Upper lobe of left lung (tissue), 6 donors: ENCODE measurements around the gene ITGAE. TPM values are rescaled to one million over a fixed set of nuclear protein-coding genes. Genes with fewer than 3 reads are reported as not detected.

ENCODE experiments used
- ATAC-seq, 2 donors: fragments of 200-7000 bp; cut with Tn5 transposase; one replicate each; pipeline ENCODE4 v1.9.1; 2022; ENCODE audit warnings: mild to moderate bottlenecking in 2 of 2, moderate library complexity in 2 of 2; ENCODE audit not compliant: low FRiP score in 2 of 2
- DNase-seq, 2 donors: peaks; one replicate each; pipeline ENCODE4 v3.0.0-alpha.2; 2019 to 2020
- H3K27ac ChIP-seq, 4 donors: fragments of 200-600 bp; sonication (generic); one replicate each; pipeline ENCODE4 v1.5.1; 2016 to 2019
- H3K27me3 ChIP-seq, 4 donors: fragments of 200-600 bp; sonication (generic); one replicate each; pipeline ENCODE4 v1.5.1; 2017 to 2019
- H3K36me3 ChIP-seq, 4 donors: fragments of 200-600 bp; sonication (generic); one replicate each; pipeline ENCODE4 v1.5.1; 2016 to 2019
- H3K4me1 ChIP-seq, 4 donors: fragments of 200-600 bp; sonication (generic); one replicate each; pipeline ENCODE4 v1.5.1; 2018 to 2019
- H3K4me3 ChIP-seq, 4 donors: fragments of 200-600 bp; sonication (generic); one replicate each; pipeline ENCODE4 v1.5.1; 2017 to 2019; ENCODE audit warnings: mild to moderate bottlenecking in 2 of 4, moderate library complexity in 1 of 4
- H3K9me3 ChIP-seq, 4 donors: fragments of 200-600 bp; sonication (generic); one replicate each; pipeline ENCODE4 v1.5.1; 2018 to 2019
- CTCF ChIP-seq, 6 experiments: fragments of 450-650 bp in 4 of 6; fragments of 200-600 bp in 2 of 6; sonication (generic) in 2 of 6; IDR thresholded peaks; one replicate each; pipeline ENCODE4 v1.5.1; 2016 to 2019; ENCODE audit warnings: antibody characterized with exemption in 6 of 6
- EP300 ChIP-seq, 4 donors: sonication (generic); formaldehyde crosslinking; IDR thresholded peaks; one replicate each; pipeline ENCODE4 v1.5.1; 2017; ENCODE audit warnings: antibody characterized with exemption in 4 of 4, control low read depth in 2 of 4
- POLR2A ChIP-seq, 4 donors: fragments of 450-650 bp; IDR thresholded peaks; one replicate each; pipeline ENCODE4 v1.5.1; 2016 to 2017; ENCODE audit warnings: antibody characterized with exemption in 4 of 4, mild to moderate bottlenecking in 2 of 4
- POLR2AphosphoS5 ChIP-seq, 2 donors: sonication (generic); formaldehyde crosslinking; IDR thresholded peaks; one replicate each; pipeline ENCODE4 v1.5.1; 2017; ENCODE audit warnings: antibody characterized with exemption in 2 of 2
- WGBS, 2 donors: methylation state at CpG; one replicate each; pipeline ENCODE4 v1.1.5; 2017 to 2018; 5-methylcytosine and 5-hydroxymethylcytosine counted together
- total RNA-seq, 6 donors: library from RNA; depleted of rRNA in 4 of 6; stranded (reverse); fragments of >200 nt in 4 of 6; gene quantifications; one replicate each; pipeline versions ENCODE4 v1.1.0 to v1.2.1, GENCODE V29; 2016 to 2021
- donor health status: DM: no; HTN: no; CAD: no; lungs with moderate emphysema.
- donor health status: DM: no; HTN: yes; CAD: no; lungs with severe emphysema.

The ITGAE gene
- total RNA-seq, 6 donors from 2014 or later: 17.2 to 36.0 (median 26.4) TPM

- ATAC-seq (peak in 1 of 2 donors; percentile 4), DNase-seq (peak in 1 of 2 donors; percentile 65)
- Histone ChIP-seq H3K36me3 (no peaks in the 10 kb centered on the region), H3K27me3 (no peaks in the 10 kb centered on the region), H3K9me3 (no peaks in the 10 kb centered on the region), H3K4me3 (no peak overlapping the region), H3K4me1 (no peaks in the 10 kb centered on the region), H3K27ac (no peak overlapping the region)
- TF ChIP-seq CTCF (IDR thresholded peaks at IDR 0.05): no peak
- TF ChIP-seq EP300 (IDR thresholded peaks at IDR 0.05): no peak
- no peak for TF ChIP-seq POLR2AphosphoS5 (IDR thresholded peaks at IDR 0.05)
- TF ChIP-seq POLR2A (IDR thresholded peaks at IDR 0.05): no peak
- WGBS, 2 donors: 38 to 51% methylated on average over 8 to 15 of the region's 20 CpGs
Measured at GRCh38 chr17:3679531-3680126, 121.4 kb downstream of the ITGAE start.

- no peaks in the 10 kb centered on the region for H3K27me3 ChIP-seq
- no peak for TF ChIP-seq EP300 (IDR thresholded peaks at IDR 0.05)
- no peak for TF ChIP-seq POLR2A (IDR thresholded peaks at IDR 0.05)
- no peak for TF ChIP-seq CTCF (IDR thresholded peaks at IDR 0.05)
- TF ChIP-seq POLR2AphosphoS5 (IDR thresholded peaks at IDR 0.05): no peak
- no peaks in the 10 kb centered on the region for H3K9me3 ChIP-seq
- no peak overlapping the region for H3K27ac ChIP-seq
- no peak overlapping the region for H3K4me3 ChIP-seq
- ATAC-seq (peak in 1 of 2 donors; percentile 9), DNase-seq (peak in 1 of 2 donors; percentile 62)
- 83 to 84% methylated on average over 11 to 27 of the region's 27 CpGs for WGBS, 2 donors
- no peaks in the 10 kb centered on the region for H3K4me1 ChIP-seq
- H3K36me3 ChIP-seq: no peaks in the 10 kb centered on the region
Measured at GRCh38 chr17:3678821-3679530, 122.0 kb downstream of the ITGAE start.

- ATAC-seq (no peak), DNase-seq (peak in 1 of 2 donors; percentile 68)
- WGBS, 2 donors: 59 to 60% methylated on average over 2 to 14 of the region's 16 CpGs
- Histone ChIP-seq H3K4me3 (no peak overlapping the region), H3K27me3 (no peaks in the 10 kb centered on the region), H3K27ac (no peak overlapping the region), H3K4me1 (no peaks in the 10 kb centered on the region), H3K9me3 (no peaks in the 10 kb centered on the region), H3K36me3 (no peaks in the 10 kb centered on the region)
- TF ChIP-seq EP300 (IDR thresholded peaks at IDR 0.05) (no peak), POLR2AphosphoS5 (IDR thresholded peaks at IDR 0.05) (no peak), CTCF (IDR thresholded peaks at IDR 0.05) (no peak), POLR2A (IDR thresholded peaks at IDR 0.05) (no peak)
Measured at GRCh38 chr17:3678095-3678820, 122.7 kb downstream of the ITGAE start.

- peak in 1 of 2 donors; percentile 24 for DNase-seq
- WGBS, 2 donors: 81 to 82% methylated on average over 11 of the region's 11 CpGs
Measured at GRCh38 chr17:3675886-3676285, 125.1 kb downstream of the ITGAE start.

More at GRCh38 chr17:3675886-3676285, 125.1 kb downstream of the ITGAE start:
- TF ChIP-seq EP300 (IDR thresholded peaks at IDR 0.05): no peak
- no peak for TF ChIP-seq POLR2A (IDR thresholded peaks at IDR 0.05)
- TF ChIP-seq POLR2AphosphoS5 (IDR thresholded peaks at IDR 0.05): no peak
- TF ChIP-seq CTCF (IDR thresholded peaks at IDR 0.05): no peak
- Histone ChIP-seq H3K27ac (no peak overlapping the region), H3K4me3 (no peak overlapping the region), H3K27me3 (no peaks in the 10 kb centered on the region), H3K36me3 (peaks cover 0 to 7% (median 2%) of the 10 kb centered on the region in 4 donors), H3K9me3 (no peaks in the 10 kb centered on the region), H3K4me1 (no peaks in the 10 kb centered on the region)
- peak in 1 of 2 donors; percentile 41 for ATAC-seq
